Stimulated activated CD4-positive, alpha-beta T cell treated with anti-CD3 and anti-CD28 coated beads, Interleukin-1b, Interleukin-23, amount 100 ng/mL, for 1 hour (primary cell): ENCODE results near the gene CCDC33.

Experiments
- DNase-seq, 2 donors: peaks; one replicate each; pipeline ENCODE4 v3.0.0-alpha.2; 2020; ENCODE audit warnings: low read depth in 2 of 2

CCDC33 gene

GRCh38 chr15:74311734-74312444 lies 75.8 kb downstream of the CCDC33 start:
- no peak for DNase-seq

GRCh38 chr15:74312445-74313007 lies 76.4 kb downstream of the CCDC33 start:
- no peak for DNase-seq

DNA sequence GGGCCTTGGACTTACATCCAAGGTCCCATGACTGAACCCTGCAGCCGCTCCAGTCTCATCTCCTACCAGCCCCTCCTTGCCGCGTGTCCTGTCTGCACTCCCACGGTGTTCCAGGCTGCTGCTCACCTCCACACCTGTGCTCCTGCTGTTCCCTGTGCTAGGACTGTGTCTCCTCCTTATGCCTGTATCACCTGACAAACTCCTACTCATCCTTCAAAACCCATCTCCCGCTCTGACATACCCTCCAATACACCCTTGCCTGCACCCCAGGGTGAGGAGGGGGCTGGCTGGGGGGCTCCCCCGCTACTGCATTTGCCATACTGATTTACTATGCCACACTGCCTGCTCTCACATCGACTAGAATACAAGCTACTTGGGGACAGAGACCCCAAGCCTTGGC lies 77.8 kb downstream of the CCDC33 start:
- DNase-seq = no peak

GRCh38 chr15:74314795-74315438 lies 78.8 kb downstream of the CCDC33 start:
- DNase-seq = no peak

DNA sequence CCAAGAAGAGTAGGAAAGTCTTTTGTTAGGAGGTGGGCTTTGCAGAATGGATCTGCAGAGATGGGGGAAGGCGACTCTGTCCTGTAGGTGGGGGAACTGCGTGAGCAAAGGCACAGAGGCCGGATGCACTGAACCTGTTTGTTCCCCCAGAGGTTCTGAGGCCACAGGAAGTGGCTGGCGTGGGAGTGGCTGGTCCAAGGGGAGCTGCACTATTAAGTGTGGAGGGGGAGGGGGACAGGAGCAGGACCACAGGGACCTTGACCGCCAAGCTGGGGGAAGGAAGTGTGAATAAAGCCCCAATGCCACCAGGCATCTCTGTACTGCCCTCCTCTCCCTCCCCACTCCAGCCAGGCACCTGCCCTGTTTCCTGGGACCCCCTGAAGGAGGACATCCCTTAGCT lies 79.5 kb downstream of the CCDC33 start:
- no peak for DNase-seq

DNA sequence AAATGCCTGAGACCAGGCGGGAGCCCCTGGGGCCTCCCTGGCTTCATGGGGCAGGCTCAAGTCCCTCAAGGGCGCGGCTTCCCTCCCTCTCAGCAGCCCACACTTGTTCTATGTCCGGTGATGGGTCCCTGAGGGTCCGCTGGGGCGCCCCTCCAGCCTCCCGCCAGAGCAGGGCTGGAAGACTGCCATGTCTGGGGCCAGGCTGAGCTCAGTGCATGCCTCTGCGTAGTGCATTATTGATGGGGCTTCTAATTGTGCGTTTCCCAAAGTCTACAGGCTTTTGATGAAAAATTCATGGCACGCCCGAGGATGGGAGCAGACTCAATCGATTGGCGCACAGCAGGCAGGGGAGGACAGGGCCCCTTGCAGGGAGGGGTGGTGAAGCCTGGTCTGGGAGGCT lies 80.0 kb downstream of the CCDC33 start:
- no peak for DNase-seq

GRCh38 chr15:74317820-74318375 lies 81.8 kb downstream of the CCDC33 start:
- no peak for DNase-seq

GRCh38 chr15:74318376-74319137 lies 82.4 kb downstream of the CCDC33 start:
- DNase-seq = no peak

- no peak for DNase-seq
Measured at GRCh38 chr15:74319138-74319460, 83.0 kb downstream of the CCDC33 start.

DNA sequence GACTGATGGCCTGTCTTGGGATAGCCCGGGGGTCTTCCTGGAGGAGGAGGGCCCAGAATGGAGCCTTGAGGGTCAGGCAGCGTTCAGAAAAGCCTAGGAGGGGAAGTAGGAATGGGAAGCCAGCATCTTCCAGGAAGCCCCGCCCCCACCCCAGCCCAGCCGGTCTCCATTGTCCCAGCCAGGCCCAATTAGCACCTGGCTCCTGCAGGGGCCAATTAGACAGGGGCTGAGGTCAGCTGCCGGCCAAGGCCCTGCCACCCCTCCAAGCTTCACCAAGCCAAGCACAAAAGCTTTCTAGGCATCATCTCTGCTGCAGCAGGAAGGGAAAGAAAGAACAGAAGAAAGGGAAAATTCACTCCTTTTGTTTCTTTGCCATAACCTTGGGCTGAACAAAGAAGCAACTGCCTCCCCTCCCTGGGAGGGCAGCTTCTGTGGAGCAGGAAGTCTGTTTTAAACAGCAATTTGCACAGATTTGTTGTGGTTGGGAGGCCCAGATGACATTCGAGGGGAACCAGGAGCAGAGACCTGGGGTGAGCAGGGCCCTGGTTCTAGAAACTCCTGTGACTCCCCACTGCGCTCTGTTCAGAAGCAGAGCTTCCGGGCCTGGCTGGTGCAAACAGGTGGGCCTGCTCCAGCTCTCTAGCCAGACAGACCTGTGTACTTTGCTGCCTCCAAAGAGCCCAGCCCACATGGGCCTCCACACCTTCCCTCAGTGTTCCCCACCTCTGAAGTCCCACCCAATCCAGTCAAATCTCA lies 83.6 kb downstream of the CCDC33 start:
- DNase-seq = no peak

GRCh38 chr15:74320352-74321247 lies 84.5 kb downstream of the CCDC33 start:
- no peak for DNase-seq

GRCh38 chr15:74322558-74323180 lies 86.5 kb downstream of the CCDC33 start:
- DNase-seq = peak in 1 of 2 donors; percentile 22

DNA sequence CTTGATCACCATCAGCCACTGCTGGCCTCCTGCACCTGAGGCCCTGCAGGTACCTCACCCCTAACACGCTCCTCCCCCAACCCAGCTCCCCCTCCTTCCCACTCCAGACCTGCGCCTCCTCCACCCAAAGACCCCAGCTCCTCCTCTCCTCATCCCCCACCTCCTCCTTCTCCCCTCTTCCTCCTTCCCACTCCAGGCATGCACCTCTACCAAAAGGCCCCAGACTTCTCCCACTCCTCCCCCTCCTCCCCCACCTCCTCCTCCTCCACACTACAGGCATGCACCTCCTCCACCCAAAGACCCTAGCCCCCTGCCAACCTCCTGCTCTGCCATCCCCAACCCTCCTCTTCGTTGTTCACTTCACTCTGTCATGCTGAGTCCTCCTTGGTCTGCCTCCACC lies 88.6 kb downstream of the CCDC33 start:
- no peak for DNase-seq

DNA sequence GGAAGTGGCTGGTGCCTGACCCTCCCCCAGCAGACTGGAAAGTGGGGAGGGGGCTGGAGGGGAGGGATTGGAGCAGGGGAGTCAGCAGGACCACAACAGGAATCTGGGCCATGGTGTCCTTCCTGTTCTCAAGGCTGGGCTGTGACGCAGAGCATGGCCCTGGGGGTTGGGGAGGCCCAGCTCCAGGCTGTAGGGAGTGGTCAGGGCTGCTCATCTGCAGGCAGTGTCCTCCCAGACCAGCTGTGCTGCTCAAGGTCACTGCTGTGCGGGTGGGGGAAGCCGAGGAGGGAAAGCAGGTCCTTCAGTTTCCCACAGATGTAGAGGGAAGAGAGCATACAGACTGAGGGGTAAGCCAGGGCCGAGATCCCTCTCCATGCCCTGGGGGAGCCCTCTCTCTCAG lies 90.6 kb downstream of the CCDC33 start:
- no peak for DNase-seq

DNA sequence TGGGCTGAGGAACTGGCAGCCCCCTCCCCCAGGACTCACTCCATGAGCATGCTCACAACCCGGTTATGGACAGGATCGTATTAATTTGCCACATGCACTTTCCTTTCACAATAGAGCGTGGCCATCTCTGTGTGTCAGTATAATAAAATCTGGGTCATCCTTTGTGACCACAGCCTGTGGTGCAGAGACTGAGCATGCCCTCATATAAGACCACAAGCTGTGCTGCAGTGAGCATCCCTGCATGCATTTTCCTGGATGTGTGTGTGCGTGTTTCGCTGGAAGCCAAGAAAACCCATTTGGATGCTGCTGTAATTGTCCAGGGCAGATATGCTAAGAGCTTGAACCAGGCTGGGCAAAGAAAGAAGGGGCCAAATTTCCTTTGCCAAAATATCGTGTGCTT lies 91.6 kb downstream of the CCDC33 start:
- DNase-seq = no peak

DNA sequence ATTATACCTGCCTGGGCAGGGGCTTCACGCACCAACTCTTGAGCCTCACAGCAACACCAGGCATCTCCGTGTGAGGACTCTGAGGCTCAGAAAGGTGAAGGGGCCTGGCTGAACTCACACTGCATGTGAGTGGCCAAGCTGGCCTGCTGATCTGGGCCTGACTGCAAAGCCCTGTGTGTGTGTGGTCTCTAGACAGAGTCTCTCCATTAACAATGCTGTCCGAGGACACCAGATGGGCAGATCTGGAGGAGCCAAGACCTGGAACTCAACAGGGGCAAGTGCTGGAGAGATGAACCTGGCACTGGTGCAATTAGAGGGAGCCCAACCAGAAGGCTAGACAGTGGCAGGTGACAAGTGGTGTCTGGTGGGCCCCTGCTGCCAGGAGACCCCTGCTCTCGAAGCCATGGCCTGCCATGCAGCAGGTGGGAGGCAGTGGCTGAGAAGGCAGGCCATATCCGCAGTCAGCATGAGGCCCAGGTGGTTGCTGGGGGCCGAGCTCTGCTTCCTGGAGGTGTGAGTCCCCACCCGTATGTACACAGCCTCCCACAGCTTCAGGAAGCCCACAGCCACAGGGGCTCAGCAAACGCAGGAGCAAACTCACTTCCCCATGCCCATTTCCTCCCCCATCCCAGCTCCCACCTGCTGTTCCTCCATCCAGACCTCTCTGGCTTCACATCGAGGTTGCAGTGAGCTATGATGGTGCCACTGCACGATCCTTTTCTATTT lies 92.4 kb downstream of the CCDC33 start:
- DNase-seq = no peak

DNA sequence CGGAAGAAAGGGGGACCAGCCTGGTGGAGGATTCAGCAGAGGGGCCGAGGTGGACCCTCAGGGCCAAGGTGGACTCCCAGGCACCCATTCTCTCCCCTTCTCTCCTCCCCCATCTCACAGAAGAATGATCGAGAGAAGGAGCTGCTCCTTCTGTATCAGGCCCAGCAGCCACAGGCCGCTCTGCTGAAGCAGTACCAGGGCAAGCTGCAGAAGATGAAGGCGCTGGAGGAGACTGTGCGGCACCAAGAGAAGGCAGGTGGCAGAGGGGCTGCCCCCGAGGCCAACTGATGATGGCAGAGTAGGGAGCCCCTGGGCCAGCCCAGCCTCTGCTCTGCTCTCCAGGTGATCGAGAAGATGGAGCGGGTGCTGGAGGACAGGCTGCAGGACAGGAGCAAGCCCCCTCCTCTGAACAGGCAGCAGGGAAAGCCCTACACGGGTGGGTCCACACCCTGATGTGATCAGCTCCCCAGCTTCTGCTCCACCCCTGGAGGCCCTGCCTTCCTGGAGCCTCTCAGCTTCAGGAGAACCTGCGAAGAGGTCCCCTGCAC lies 94.8 kb downstream of the CCDC33 start:
- no peak for DNase-seq

DNA sequence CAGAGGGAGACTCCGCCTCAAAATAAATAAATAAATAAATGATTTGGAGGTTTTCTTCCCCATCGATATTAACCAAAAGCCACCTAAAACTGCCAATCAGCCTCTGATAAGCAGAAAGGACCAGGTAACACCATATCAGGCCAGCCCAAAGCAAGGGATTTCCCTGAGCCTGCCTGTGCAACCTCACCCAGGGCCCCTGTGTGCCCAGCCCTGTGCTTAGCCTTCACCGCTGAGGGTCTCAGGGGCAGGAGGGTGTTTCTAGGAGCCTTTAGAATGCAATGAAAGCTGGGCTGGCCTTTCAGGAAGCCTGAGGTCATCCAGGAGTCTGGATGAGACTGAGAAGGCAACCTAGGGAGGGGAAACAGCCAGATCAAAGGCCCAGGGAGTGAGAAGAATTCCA lies 95.9 kb downstream of the CCDC33 start:
- no peak for DNase-seq

GRCh38 chr15:74332611-74333010 lies 96.5 kb downstream of the CCDC33 start:
- DNase-seq = no peak
